Measurements from ENCODE around the gene SFXN5. TPM values are rescaled to one million over a fixed set of nuclear protein-coding genes. Genes with fewer than 3 reads are reported as not detected.
A peak's percentile ranks its signal among the peaks of the same experiment; 100 is the strongest.

SFXN5 gene
- total RNA-seq, 6 experiments from 2014 or later: 10.2 to 17.0 (median 14.7) TPM

- H3K4me1 Mint-ChIP-seq (ENCODE audit: low read depth): no peaks in the 10 kb centered on the region
- H3K27me3 Mint-ChIP-seq (ENCODE audit: insufficient read depth): peaks cover 3% of the 10 kb centered on the region
- H3K9me3 Mint-ChIP-seq: no peaks in the 10 kb centered on the region
- peaks cover 20% of the 10 kb centered on the region; the same call in 1 of the 2 replicates for H3K36me3 Mint-ChIP-seq (ENCODE audit: low read depth)
- H3K27ac Mint-ChIP-seq: peak overlapping the region; percentile 57; the same call in 1 of the 2 replicates
- DNase-seq: no peak
- no peak overlapping the region for H3K4me3 Mint-ChIP-seq
- no peak for TF ChIP-seq CTCF (IDR thresholded peaks at IDR 0.05)
These were observed 7.2 kb upstream of the SFXN5 start for GRCh38 chr2:73078457-73079411.

GRCh38 chr2:73077424-73077795, 5.9 kb upstream of the SFXN5 start:
- H3K27ac Mint-ChIP-seq: no peak overlapping the region
- TF ChIP-seq CTCF (IDR thresholded peaks at IDR 0.05): no peak
- peaks cover 20% of the 10 kb centered on the region; the same call in 1 of the 2 replicates for H3K36me3 Mint-ChIP-seq (ENCODE audit: low read depth)
- peaks cover 3% of the 10 kb centered on the region for H3K27me3 Mint-ChIP-seq (ENCODE audit: insufficient read depth)
- H3K4me3 Mint-ChIP-seq: no peak overlapping the region
- peaks cover 6% of the 10 kb centered on the region for H3K4me1 Mint-ChIP-seq (ENCODE audit: low read depth)
- H3K9me3 Mint-ChIP-seq: no peaks in the 10 kb centered on the region
- no peak for DNase-seq

GRCh38 chr2:73076701-73077423, 5.3 kb upstream of the SFXN5 start:
- DNase-seq: no peak
- H3K4me1 Mint-ChIP-seq (ENCODE audit: low read depth): peaks cover 11% of the 10 kb centered on the region
- H3K36me3 Mint-ChIP-seq (ENCODE audit: low read depth): peaks cover 20% of the 10 kb centered on the region; the same call in 1 of the 2 replicates
- no peak overlapping the region for H3K27ac Mint-ChIP-seq
- no peak overlapping the region for H3K4me3 Mint-ChIP-seq
- no peaks in the 10 kb centered on the region for H3K9me3 Mint-ChIP-seq
- TF ChIP-seq CTCF (IDR thresholded peaks at IDR 0.05): no peak
- peaks cover 1% of the 10 kb centered on the region for H3K27me3 Mint-ChIP-seq (ENCODE audit: insufficient read depth)

- TF ChIP-seq CTCF (IDR thresholded peaks at IDR 0.05): no peak
- Mint-ChIP-seq H3K4me3 (no peak overlapping the region), H3K36me3 (ENCODE audit: low read depth) (peaks cover 20% of the 10 kb centered on the region; the same call in 1 of the 2 replicates), H3K9me3 (no peaks in the 10 kb centered on the region), H3K4me1 (ENCODE audit: low read depth) (peaks cover 15% of the 10 kb centered on the region), H3K27me3 (ENCODE audit: insufficient read depth) (peaks cover 5% of the 10 kb centered on the region), H3K27ac (no peak overlapping the region)
- DNase-seq: no peak
These were observed 4.2 kb upstream of the SFXN5 start for GRCh38 chr2:73075477-73076373.
